ENCODE measurements around the gene TRIM34.
"Not testable (repeated sequence)": the region's sequence is repeated elsewhere in the genome, so short reads cannot be mapped to it uniquely, and the experiment has no call there.

DNA sequence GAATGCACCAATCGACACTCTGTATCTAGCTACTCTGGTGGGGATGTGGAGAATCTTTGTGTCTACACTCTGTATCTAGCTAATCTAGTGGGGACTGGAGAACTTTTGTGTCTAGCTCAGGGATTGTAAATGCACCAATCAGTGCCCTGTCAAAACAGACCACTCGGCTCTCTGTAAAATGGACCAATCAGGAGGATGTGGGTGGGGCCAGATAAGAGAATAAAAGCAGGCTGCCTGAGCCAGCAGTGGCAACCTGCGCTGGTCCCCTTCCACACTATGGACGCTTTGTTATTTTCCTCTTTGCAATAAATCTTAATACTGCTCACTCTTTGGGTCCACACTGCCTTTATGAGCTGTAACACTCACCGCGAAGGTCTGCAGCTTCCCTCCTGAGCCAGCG, 58.8 kb downstream of the TRIM34 start:
- TF ChIP-seq, protein P1, sequence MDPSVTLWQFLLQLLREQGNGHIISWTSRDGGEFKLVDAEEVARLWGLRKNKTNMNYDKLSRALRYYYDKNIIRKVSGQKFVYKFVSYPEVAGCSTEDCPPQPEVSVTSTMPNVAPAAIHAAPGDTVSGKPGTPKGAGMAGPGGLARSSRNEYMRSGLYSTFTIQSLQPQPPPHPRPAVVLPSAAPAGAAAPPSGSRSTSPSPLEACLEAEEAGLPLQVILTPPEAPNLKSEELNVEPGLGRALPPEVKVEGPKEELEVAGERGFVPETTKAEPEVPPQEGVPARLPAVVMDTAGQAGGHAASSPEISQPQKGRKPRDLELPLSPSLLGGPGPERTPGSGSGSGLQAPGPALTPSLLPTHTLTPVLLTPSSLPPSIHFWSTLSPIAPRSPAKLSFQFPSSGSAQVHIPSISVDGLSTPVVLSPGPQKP (IDR thresholded peaks at IDR 0.05; ENCODE audit: borderline replicate concordance, low read depth, low read length) = not testable (repeated sequence)
- TF ChIP-seq, protein P2, sequence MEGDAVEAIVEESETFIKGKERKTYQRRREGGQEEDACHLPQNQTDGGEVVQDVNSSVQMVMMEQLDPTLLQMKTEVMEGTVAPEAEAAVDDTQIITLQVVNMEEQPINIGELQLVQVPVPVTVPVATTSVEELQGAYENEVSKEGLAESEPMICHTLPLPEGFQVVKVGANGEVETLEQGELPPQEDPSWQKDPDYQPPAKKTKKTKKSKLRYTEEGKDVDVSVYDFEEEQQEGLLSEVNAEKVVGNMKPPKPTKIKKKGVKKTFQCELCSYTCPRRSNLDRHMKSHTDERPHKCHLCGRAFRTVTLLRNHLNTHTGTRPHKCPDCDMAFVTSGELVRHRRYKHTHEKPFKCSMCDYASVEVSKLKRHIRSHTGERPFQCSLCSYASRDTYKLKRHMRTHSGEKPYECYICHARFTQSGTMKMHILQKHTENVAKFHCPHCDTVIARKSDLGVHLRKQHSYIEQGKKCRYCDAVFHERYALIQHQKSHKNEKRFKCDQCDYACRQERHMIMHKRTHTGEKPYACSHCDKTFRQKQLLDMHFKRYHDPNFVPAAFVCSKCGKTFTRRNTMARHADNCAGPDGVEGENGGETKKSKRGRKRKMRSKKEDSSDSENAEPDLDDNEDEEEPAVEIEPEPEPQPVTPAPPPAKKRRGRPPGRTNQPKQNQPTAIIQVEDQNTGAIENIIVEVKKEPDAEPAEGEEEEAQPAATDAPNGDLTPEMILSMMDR (conservative IDR thresholded peaks at IDR 0.05; ENCODE audit: low read depth, low read length) = not testable (repeated sequence)
- TF ChIP-seq RFX5 (IDR thresholded peaks at IDR 0.05; ENCODE audit: low read depth, low read length); POLR2A (IDR thresholded peaks at IDR 0.05; ENCODE audit: low read depth, low read length); NFE2L2 (IDR thresholded peaks at IDR 0.05; ENCODE audit: low read depth, low read length); SMC3 (IDR thresholded peaks at IDR 0.05; ENCODE audit: low read depth, low read length); RAD21 (IDR thresholded peaks at IDR 0.05; ENCODE audit: low read length); BHLHE40 (IDR thresholded peaks at IDR 0.05; ENCODE audit: low read depth, low read length); MAFK (IDR thresholded peaks at IDR 0.05; ENCODE audit: low read depth, low read length); FOS (IDR thresholded peaks at IDR 0.05; ENCODE audit: low read depth, low read length): not testable (repeated sequence)
- TF ChIP-seq, protein P3, sequence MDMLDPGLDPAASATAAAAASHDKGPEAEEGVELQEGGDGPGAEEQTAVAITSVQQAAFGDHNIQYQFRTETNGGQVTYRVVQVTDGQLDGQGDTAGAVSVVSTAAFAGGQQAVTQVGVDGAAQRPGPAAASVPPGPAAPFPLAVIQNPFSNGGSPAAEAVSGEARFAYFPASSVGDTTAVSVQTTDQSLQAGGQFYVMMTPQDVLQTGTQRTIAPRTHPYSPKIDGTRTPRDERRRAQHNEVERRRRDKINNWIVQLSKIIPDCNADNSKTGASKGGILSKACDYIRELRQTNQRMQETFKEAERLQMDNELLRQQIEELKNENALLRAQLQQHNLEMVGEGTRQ (IDR thresholded peaks at IDR 0.05; ENCODE audit: low read depth, low read length) = not testable (repeated sequence)
